ENCODE measurements around the gene MPP2. TPM values are rescaled to one million over a fixed set of nuclear protein-coding genes. Genes with fewer than 3 reads are reported as not detected.

The MPP2 gene
- total RNA-seq, 1 experiment from 2014 or later, result 5.6 TPM

- no peaks in the 10 kb centered on the region for H3K27me3 Mint-ChIP-seq (ENCODE audit: insufficient read depth, unreplicated experiment)
- ChIA-PET POLR2A (no interaction called here), CTCF (no interaction called here)
- Histone ChIP-seq H3K27me3 (replicated peaks; ENCODE audit: control insufficient read depth, insufficient read depth, low read length) (no peaks in the 10 kb centered on the region), H3K4me1 (peaks cover 26% of the 10 kb centered on the region), H3K4me3 (ENCODE audit: low read depth, low read length) (no peak overlapping the region), H3K9me3 (no peaks in the 10 kb centered on the region), H3K36me3 (ENCODE audit: control insufficient read depth, insufficient read depth, low read length) (no peaks in the 10 kb centered on the region)
- intact Hi-C loops (cut with micrococcal nuclease; ENCODE audit: unreplicated experiment), result loop anchor here (5.0 kb wide), 1 partner anchor 35 kb away; no protein-coding TSS in a partner anchor
- TF ChIP-seq, protein P1, sequence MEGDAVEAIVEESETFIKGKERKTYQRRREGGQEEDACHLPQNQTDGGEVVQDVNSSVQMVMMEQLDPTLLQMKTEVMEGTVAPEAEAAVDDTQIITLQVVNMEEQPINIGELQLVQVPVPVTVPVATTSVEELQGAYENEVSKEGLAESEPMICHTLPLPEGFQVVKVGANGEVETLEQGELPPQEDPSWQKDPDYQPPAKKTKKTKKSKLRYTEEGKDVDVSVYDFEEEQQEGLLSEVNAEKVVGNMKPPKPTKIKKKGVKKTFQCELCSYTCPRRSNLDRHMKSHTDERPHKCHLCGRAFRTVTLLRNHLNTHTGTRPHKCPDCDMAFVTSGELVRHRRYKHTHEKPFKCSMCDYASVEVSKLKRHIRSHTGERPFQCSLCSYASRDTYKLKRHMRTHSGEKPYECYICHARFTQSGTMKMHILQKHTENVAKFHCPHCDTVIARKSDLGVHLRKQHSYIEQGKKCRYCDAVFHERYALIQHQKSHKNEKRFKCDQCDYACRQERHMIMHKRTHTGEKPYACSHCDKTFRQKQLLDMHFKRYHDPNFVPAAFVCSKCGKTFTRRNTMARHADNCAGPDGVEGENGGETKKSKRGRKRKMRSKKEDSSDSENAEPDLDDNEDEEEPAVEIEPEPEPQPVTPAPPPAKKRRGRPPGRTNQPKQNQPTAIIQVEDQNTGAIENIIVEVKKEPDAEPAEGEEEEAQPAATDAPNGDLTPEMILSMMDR (IDR thresholded peaks at IDR 0.05; ENCODE audit: insufficient read depth in 1 of 2, low read depth in 1 of 2, low read length in 1 of 2, severe bottlenecking in 1 of 2, unreplicated experiment in 1 of 2), result no peak
- no peak overlapping the region for H3K27ac Mint-ChIP-seq (ENCODE audit: unreplicated experiment)
- H3K9me3 Mint-ChIP-seq (ENCODE audit: unreplicated experiment), result no peaks in the 10 kb centered on the region
- H3K4me1 Mint-ChIP-seq (ENCODE audit: low read depth, unreplicated experiment), result peaks cover 7% of the 10 kb centered on the region
- DNase-seq, result no peak
- H3K4me3 Mint-ChIP-seq (ENCODE audit: unreplicated experiment), result no peak overlapping the region
- H3K36me3 Mint-ChIP-seq (ENCODE audit: insufficient read depth, unreplicated experiment), result no peaks in the 10 kb centered on the region
- no TSS peak for BruUV-seq (replicated peaks)
Measured at GRCh38 chr17:43912635-43913304, 5.4 kb upstream of the MPP2 start.

GRCh38 chr17:43911904-43912303 is 4.6 kb upstream of the MPP2 start:
- H3K36me3 ChIP-seq (ENCODE audit: control insufficient read depth, insufficient read depth, low read length), result no peaks in the 10 kb centered on the region
- TF ChIP-seq, protein P1 (IDR thresholded peaks at IDR 0.05; ENCODE audit: insufficient read depth in 1 of 2, low read depth in 1 of 2, low read length in 1 of 2, severe bottlenecking in 1 of 2, unreplicated experiment in 1 of 2), result no peak
- peaks cover 6% of the 10 kb centered on the region for H3K36me3 Mint-ChIP-seq (ENCODE audit: insufficient read depth, unreplicated experiment)
- no peak overlapping the region for H3K4me3 Mint-ChIP-seq (ENCODE audit: unreplicated experiment)
- no peak overlapping the region for H3K4me3 ChIP-seq (ENCODE audit: low read depth, low read length)
- peaks cover 27% of the 10 kb centered on the region for H3K4me1 ChIP-seq
- no peaks in the 10 kb centered on the region for H3K9me3 ChIP-seq
- POLR2A ChIA-PET, result no interaction called here
- no peak overlapping the region for H3K27ac Mint-ChIP-seq (ENCODE audit: unreplicated experiment)
- BruUV-seq (replicated peaks), result no TSS peak
- DNase-seq, result no peak
- intact Hi-C loops (cut with micrococcal nuclease; ENCODE audit: unreplicated experiment), result loop anchor here (5.0 kb wide), 1 partner anchor 35 kb away; no protein-coding TSS in a partner anchor
- no peaks in the 10 kb centered on the region for H3K9me3 Mint-ChIP-seq (ENCODE audit: unreplicated experiment)
- peaks cover 7% of the 10 kb centered on the region for H3K4me1 Mint-ChIP-seq (ENCODE audit: low read depth, unreplicated experiment)
- CTCF ChIA-PET, result interaction anchor here (0.6 kb wide), 1 partner anchor 82 kb away, joined by 3 read pairs; no protein-coding TSS in a partner anchor
- no peaks in the 10 kb centered on the region for H3K27me3 Mint-ChIP-seq (ENCODE audit: insufficient read depth, unreplicated experiment)
- no peaks in the 10 kb centered on the region for H3K27me3 ChIP-seq (replicated peaks; ENCODE audit: control insufficient read depth, insufficient read depth, low read length)

GRCh38 chr17:43909537-43910231 is 2.3 kb upstream of the MPP2 start:
- Mint-ChIP-seq H3K9me3 (ENCODE audit: unreplicated experiment) (no peaks in the 10 kb centered on the region), H3K36me3 (ENCODE audit: insufficient read depth, unreplicated experiment) (peaks cover 6% of the 10 kb centered on the region), H3K27ac (ENCODE audit: unreplicated experiment) (no peak overlapping the region), H3K4me3 (ENCODE audit: unreplicated experiment) (no peak overlapping the region), H3K4me1 (ENCODE audit: low read depth, unreplicated experiment) (no peaks in the 10 kb centered on the region), H3K27me3 (ENCODE audit: insufficient read depth, unreplicated experiment) (peaks cover 11% of the 10 kb centered on the region)
- intact Hi-C loops (cut with micrococcal nuclease; ENCODE audit: unreplicated experiment), result loop anchor here (1.0 to 5.0 kb wide), 3 partner anchors 29 to 432 kb away; no protein-coding TSS in a partner anchor
- H3K27me3 ChIP-seq (replicated peaks; ENCODE audit: control insufficient read depth, insufficient read depth, low read length), result no peaks in the 10 kb centered on the region
- no peaks in the 10 kb centered on the region for H3K9me3 ChIP-seq
- POLR2A ChIA-PET, result interaction anchor here (0.6 kb wide), 1 partner anchor 1440 kb away, joined by 13 read pairs; no protein-coding TSS in a partner anchor
- BruUV-seq (replicated peaks), result no TSS peak
- TF ChIP-seq, protein P1 (IDR thresholded peaks at IDR 0.05; ENCODE audit: insufficient read depth in 1 of 2, low read depth in 1 of 2, low read length in 1 of 2, severe bottlenecking in 1 of 2, unreplicated experiment in 1 of 2), result no peak
- CTCF ChIA-PET, result interaction anchor here (0.9 to 2.1 kb wide), 11 partner anchors 10 to 86 kb away, joined by 3 to 16 read pairs (median 4); no protein-coding TSS in a partner anchor
- DNase-seq, result no peak
- H3K4me3 ChIP-seq (ENCODE audit: low read depth, low read length), result no peak overlapping the region
- H3K4me1 ChIP-seq, result peaks cover 21% of the 10 kb centered on the region
- no peaks in the 10 kb centered on the region for H3K36me3 ChIP-seq (ENCODE audit: control insufficient read depth, insufficient read depth, low read length)

All from Caco-2 (cell line).